Kidney glomerular epithelial cell (primary cell): Measurements from ENCODE around the gene TMEM167B.

Experiments
- DNase-seq: peaks from one replicate; lab custom pipeline; 2025; lab: John Stamatoyannopoulos, UW

TMEM167B gene

DNA sequence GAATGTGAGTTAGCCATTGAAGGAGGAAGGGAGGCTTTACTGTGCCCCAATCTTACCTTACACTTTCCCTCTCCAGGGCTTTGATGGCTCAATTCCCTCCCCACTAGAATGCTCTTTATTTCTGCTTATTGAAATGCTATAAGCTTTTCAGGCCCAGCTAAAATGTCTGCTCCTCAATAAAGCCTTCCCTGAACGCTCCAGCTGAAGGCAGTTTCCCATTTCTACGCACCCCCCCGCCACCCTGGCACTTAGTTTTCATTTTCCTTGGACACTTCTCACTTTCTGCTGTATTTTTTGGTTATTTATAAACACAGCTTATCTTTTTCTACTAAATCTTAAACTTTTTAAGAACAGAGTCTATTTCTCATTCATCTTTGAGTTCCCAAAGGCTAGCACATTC is 7.1 kb upstream of the TMEM167B start:
- no peak for DNase-seq

DNA sequence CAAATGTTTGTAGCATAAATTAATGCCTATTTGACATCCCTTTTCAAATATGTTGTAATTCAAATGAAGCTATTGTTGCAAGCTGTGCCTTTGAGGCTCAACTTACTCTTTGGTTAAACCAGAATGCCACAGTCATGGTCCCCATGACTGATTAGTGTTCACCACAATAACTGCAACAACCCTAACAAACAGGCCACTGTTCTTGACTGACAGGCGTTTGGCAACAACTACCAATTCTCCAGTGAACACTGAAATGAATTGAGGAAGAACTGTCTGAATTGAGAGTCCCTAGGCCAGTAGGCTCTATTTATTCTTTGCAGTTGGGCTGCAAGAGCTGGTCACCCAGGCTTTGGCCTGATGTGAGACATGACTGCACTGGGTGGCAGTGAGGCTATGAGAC is 6.6 kb upstream of the TMEM167B start:
- no peak for DNase-seq

DNA sequence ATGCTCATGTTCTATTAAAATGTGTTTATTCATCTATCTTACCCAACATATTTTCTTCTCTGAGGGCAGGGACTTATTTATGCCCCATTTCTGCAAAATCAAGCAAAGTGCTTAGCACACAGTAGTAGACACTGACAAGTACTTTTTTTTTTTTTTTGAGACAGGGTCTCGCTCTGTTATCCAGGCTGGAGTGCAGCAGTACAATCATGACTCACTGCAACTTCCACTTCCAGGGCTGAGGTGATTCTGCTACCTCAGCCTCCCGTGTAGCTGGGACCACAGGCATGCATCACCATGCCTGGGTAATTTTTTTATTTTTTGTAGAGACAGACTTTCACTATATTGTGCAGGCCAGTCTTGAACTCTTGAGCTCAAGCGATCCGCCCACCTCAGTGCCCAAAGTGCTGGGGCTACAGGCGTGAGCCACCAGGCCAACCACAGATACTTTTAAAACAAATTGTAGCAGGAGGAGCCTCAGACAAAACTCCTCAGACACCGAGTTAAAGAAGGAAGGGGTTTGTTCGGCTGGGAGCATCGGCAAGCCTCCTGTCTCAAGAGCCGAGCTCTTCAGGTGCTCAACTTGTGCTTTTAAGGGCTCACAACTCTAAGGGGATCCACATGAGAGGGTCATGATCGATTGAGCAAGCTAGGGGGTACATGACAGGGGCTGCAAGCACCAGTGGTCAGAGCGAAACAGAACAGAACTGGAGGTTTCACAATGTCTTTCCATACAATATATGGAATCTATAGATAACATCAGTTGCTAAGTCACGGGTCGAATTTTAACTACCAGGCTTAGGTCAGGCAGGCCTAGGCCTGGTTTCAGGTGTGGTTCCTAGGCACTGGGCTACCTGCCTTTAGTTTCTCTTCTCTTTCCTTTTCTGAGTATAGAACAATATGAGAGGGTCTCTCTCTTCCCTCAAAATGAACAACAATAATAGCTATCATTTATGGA is 5.7 kb upstream of the TMEM167B start:
- DNase-seq: peak; percentile 58

DNA sequence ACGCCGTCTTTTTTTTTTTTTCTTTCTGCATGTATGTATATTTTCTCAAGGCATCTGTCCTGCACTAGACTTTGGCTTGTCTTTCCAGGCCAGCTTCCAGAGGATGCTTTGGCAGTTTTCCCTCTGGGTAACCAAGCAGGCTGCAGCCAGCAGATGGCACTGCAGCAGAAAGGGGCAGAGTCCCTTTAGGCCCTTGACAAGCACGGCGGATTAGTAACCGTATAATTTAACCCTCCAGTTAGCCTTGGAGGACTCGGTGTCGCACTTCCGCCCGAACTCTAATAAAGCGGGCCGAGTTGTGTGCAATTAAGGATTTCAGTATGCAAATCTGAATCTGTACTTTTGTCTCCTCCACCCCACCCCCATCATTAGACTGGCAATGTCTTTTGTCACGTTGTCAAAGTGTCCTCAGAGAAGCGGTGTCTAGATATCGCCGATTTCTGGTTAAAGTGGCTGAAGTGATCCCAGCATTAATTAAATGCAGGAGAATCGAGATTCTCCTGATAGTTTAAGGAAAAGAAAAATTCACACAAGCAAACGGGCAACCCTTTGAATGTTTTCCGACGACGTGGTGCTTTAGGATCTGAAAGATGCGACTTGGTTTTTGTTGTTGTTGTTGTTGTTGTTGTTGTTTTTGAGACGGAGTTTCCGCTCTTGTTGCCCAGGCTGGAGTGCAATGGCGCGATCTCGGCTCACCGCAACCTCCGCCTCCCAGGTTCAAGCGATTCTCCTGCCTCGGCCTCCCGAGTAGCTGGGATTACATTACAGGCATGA is 1.1 kb upstream of the TMEM167B start:
- no peak for DNase-seq

- no peak for DNase-seq
Observed at GRCh38 chr1:109091078-109091838, 694 bp downstream of the TMEM167B start.

DNA sequence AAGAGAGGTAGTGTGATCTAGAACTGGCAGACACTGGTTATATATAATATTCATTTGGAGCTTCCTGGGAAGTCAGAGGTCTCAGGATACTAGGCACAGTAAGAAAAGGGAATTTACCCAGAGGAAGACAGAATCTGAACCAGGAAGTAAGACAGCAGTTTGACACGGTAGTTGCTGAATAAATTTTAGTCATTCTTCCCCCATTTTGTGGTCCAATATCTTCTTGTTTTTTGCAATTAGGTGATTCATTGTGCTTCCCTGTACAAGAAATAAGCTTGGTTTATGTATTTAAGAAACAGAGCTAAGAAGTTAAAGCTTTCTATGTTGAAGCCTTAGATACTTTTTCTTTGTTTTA is 1.3 kb downstream of the TMEM167B start:
- DNase-seq: peak; percentile 11

DNA sequence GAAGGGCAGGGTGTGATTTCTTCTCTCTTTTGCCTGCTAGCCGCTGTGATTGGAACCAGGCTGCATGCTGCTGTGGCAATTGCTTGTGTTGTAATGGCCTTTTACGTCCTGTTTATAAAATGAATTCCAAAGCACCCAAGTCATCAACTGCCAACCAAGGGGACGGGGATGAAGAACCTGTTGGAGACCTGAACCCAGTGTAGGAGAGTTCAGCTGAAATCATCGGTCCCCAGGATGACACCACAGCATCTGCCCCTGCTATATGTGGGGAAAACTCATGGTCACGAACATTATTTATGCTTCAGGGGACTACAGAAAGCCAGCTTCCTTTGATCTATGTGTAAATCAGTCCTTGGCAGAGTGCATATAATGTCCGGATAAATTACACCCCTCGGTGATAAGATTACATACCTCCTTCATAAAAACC is 3.8 kb downstream of the TMEM167B start:
- no peak for DNase-seq

- DNase-seq: no peak
Observed at GRCh38 chr1:109094871-109095270, 4.3 kb downstream of the TMEM167B start.

DNA sequence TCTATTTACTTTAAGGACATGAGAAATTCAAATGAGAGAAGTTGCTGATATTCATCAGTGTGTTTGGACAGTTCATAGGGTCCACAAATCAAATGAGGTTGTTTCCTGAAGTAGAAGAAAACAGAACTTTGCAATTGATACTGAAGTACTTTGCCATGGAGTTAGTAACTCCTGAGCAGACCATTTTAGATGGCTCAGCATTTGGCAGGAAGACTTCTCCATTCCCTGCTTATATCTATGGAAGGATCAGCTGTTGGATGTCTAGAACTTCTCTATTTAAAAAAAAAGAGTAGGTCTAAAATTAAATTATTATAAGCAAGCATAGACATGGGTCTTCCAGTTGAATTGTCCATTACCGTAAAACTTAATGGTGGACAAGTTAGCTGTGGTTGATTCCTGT is 5.1 kb downstream of the TMEM167B start:
- DNase-seq: no peak

GRCh38 chr1:109096120-109096519 is 5.6 kb downstream of the TMEM167B start:
- no peak for DNase-seq

- peak; percentile 95 for DNase-seq
Observed at GRCh38 chr1:109099938-109100773, 9.6 kb downstream of the TMEM167B start.

DNA sequence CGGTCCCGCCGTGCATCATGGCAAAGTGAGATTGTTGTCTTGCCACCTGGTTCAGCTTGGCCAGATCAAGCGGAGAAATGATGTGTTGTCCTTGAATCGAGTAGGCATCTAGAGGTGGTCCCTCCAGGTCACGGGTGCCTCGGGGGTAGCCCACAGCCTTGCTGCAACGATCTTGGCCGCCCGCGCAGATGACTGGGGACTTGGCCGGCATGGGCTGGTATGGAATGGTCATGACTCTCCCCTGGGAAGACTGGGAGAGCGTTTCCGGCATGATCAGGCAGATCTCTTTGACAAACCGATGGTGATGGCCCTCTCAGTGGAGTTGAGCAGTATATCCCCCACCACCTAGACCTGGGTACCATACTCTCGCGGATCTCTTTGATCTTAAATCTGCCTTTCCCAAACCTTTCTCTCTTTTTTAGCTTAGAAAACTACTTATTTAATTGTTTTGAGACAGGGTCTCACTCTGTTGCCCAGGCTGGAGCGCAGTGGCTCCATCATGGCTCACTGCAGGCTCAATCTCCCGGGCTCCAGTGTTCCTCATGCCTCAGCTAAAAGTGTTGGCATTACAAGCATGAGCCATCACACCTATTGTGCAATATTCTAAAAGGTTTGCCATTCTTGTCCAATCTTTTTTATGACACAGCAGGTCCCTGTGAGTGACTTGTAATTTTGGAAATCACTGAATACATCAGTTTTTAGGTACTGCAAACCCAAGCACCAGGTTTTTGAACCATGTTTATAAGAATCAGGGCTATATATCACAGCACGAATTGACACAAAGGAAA is 14.0 kb downstream of the TMEM167B start:
- DNase-seq: no peak

GRCh38 chr1:109105881-109106280 is 15.3 kb downstream of the TMEM167B start:
- no peak for DNase-seq

DNA sequence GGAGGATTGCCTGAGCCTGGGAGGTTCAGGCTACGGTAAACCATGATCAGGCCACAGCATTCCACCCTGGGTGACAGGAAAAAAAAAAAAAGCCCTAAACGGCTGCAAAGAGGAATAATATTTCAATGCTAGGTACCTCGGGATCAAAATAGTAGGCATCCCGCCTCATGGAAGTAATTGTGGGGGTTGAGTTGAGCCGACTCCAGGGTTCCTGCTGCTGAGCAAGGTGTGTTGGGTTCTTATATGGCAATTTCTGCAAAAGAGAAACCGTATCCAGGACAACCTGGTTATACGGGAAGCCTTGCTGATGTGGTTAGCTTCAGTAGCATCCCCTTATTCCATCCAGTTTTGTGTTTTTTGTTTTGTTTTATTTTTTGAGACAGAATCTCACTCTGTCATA is 17.2 kb downstream of the TMEM167B start:
- no peak for DNase-seq

DNA sequence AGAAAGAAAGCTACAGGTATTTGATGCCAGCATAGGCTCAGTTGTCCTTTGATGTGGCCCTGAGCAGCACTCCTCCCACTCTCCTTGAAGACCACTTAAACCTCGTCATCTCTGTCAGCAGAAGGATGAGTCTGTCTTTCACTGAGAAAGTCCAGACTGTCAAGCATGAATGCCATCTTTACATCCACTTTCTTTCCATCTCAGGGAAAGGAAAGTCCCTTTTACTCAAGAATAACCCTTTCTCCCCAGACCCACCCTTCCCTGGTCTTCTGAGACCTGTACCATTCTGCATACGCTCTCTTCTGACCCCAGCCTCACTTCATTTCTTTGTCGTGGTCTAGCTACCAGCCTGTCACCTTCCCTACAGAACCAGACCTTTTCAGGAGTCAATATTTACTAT is 19.3 kb downstream of the TMEM167B start:
- DNase-seq: no peak

DNA sequence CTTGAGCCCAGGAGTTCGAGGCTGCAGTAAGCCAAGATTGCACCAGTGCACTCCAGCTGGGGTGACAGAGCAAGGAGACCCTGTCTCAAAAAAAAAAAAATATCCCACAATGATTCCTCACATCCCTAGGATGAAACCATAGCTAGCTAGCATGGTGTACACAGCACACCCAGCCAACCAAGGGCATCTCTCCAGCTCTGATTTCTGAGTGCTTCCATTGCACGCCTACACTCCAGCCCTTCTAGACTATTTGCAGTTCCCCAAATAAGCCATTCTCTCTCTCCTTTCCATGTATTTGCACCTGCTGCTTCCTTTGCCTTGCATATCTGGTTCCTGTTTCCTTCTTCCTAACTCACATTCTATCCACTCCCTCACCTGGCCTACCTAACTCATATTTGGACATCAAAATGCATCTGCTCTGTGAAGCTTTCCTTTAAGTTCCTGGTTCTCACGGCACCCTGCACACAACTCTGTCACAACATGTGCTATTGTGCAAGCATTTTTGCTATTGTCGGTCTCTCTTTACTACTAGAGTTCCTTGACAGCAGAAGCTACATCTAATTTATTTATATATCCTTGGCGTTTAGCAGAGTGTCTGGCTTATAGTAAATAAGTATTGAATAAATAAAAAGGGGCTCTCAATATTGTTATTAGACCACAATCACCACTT is 21.0 kb downstream of the TMEM167B start:
- DNase-seq: no peak

- DNase-seq: peak; percentile 31
Observed at GRCh38 chr1:109112056-109112651, 21.6 kb downstream of the TMEM167B start.

GRCh38 chr1:109112652-109113285 is 22.2 kb downstream of the TMEM167B start:
- peak; percentile 88 for DNase-seq
